H9 (cell line): ENCODE results near the gene SLITRK6. TPM values are rescaled to one million over a fixed set of nuclear protein-coding genes. Genes with fewer than 3 reads are reported as not detected.

Source experiments
- DNase-seq: peaks from one replicate; pipeline ENCODE4 v3.0.0-alpha.2; 2017
- H2AFZ ChIP-seq: one replicate; pipeline ENCODE4 v1.6.1; 2013; ENCODE audit warnings: mild to moderate bottlenecking, low read length, control low read depth, moderate library complexity
- H2AK5ac ChIP-seq: 2 replicates; pipeline ENCODE4 v1.6.1; 2013; ENCODE audit warnings: low read length, control low read depth, mixed read lengths; ENCODE audit not compliant: insufficient read length
- H2BK120ac ChIP-seq: one replicate; pipeline ENCODE4 v1.6.1; 2013; ENCODE audit warnings: low read depth, mild to moderate bottlenecking, low read length, control low read depth, inconsistent platforms; ENCODE audit not compliant: poor library complexity, severe bottlenecking
- H2BK12ac ChIP-seq: 2 replicates; pipeline ENCODE4 v1.6.1; 2013; ENCODE audit warnings: low read length, control low read depth, mixed read lengths, low read depth; ENCODE audit not compliant: insufficient read length
- H2BK15ac ChIP-seq: 2 replicates; pipeline ENCODE4 v1.6.1; 2013; ENCODE audit warnings: low read depth, low read length, control low read depth
- H2BK20ac ChIP-seq: one replicate; pipeline ENCODE4 v1.6.1; 2013; ENCODE audit warnings: low read depth, mild to moderate bottlenecking, low read length, control low read depth, inconsistent platforms; ENCODE audit not compliant: poor library complexity, severe bottlenecking
- H2BK5ac ChIP-seq: 2 replicates; pipeline ENCODE4 v1.6.1; 2013; ENCODE audit warnings: low read length, control low read depth, mixed read lengths; ENCODE audit not compliant: insufficient read length
- H3K14ac ChIP-seq: 2 replicates; pipeline ENCODE4 v1.6.1; 2013; ENCODE audit warnings: low read length, control low read depth; ENCODE audit not compliant: insufficient read depth
- H3K18ac ChIP-seq: 2 replicates; pipeline ENCODE4 v1.6.1; 2013; ENCODE audit warnings: low read depth, mild to moderate bottlenecking, mixed read lengths, low read length, control low read depth; ENCODE audit not compliant: insufficient read length
- H3K23ac ChIP-seq: 2 replicates; pipeline ENCODE4 v1.6.1; 2013; ENCODE audit warnings: low read length, control low read depth, mixed read lengths, low read depth; ENCODE audit not compliant: insufficient read length
- H3K23me2 ChIP-seq: 2 replicates; pipeline ENCODE4 v1.6.1; 2013; ENCODE audit warnings: low read depth, mild to moderate bottlenecking, mixed read lengths, low read length, control low read depth; ENCODE audit not compliant: insufficient read length, poor library complexity, severe bottlenecking
- H3K27ac ChIP-seq: 2 replicates; pipeline ENCODE4 v1.5.1; 2013; ENCODE audit warnings: low read length, control low read depth, mixed read lengths, low read depth; ENCODE audit not compliant: insufficient read length
- H3K27me3 ChIP-seq: 2 replicates; pipeline ENCODE4 v1.6.1; 2013; ENCODE audit warnings: low read length, control low read depth, inconsistent platforms; ENCODE audit not compliant: insufficient read depth
- H3K4ac ChIP-seq: 2 replicates; pipeline ENCODE4 v1.6.1; 2013; ENCODE audit warnings: low read depth, mild to moderate bottlenecking, control low read depth, inconsistent platforms, low read length, moderate library complexity
- H3K4me1 ChIP-seq: 2 replicates; pipeline ENCODE4 v1.6.1; 2013; ENCODE audit warnings: low read length, control low read depth, inconsistent platforms; ENCODE audit not compliant: insufficient read depth
- H3K4me2 ChIP-seq: 2 replicates; pipeline ENCODE4 v1.6.1; 2013; ENCODE audit warnings: low read length, control low read depth, mixed read lengths; ENCODE audit not compliant: insufficient read length, insufficient read depth
- H3K56ac ChIP-seq: 2 replicates; pipeline ENCODE4 v1.6.1; 2013; ENCODE audit warnings: low read depth, mild to moderate bottlenecking, mixed read lengths, low read length, control low read depth; ENCODE audit not compliant: insufficient read length
- H3K79me1 ChIP-seq: 2 replicates; pipeline ENCODE4 v1.6.1; 2013; ENCODE audit warnings: low read depth, mild to moderate bottlenecking, moderate library complexity, low read length, control low read depth, inconsistent platforms; ENCODE audit not compliant: insufficient read depth, poor library complexity, severe bottlenecking
- H3K79me2 ChIP-seq: 2 replicates; pipeline ENCODE4 v1.6.1; 2013; ENCODE audit warnings: low read length, control low read depth, inconsistent platforms; ENCODE audit not compliant: insufficient read depth
- H3K9ac ChIP-seq: 2 replicates; pipeline ENCODE4 v1.6.1; 2013; ENCODE audit warnings: low read length, control low read depth, mixed read lengths; ENCODE audit not compliant: insufficient read length; ENCODE audit errors: extremely low read depth
- H3K9me3 ChIP-seq: one replicate; pipeline ENCODE4 v1.6.1; 2013; ENCODE audit warnings: low read depth, low read length, inconsistent platforms; ENCODE audit not compliant: control insufficient read depth
- H3T11ph ChIP-seq: one replicate; pipeline ENCODE4 v1.6.1; 2013; ENCODE audit warnings: mild to moderate bottlenecking, low read length, control low read depth, inconsistent platforms
- H4K20me1 ChIP-seq: one replicate; pipeline ENCODE4 v1.6.1; 2013; ENCODE audit not compliant: control insufficient read depth, insufficient read length, insufficient read depth
- H4K5ac ChIP-seq: 2 replicates; pipeline ENCODE4 v1.6.1; 2013; ENCODE audit warnings: low read depth, mild to moderate bottlenecking, mixed read lengths, low read length, control low read depth; ENCODE audit not compliant: insufficient read length
- H4K8ac ChIP-seq: replicated peaks from 2 replicates; pipeline ENCODE4 v1.6.1; 2013; ENCODE audit warnings: low read length, control low read depth, mixed read lengths, low read depth; ENCODE audit not compliant: insufficient read length
- H4K91ac ChIP-seq: 2 replicates; pipeline ENCODE4 v1.6.1; 2013; ENCODE audit warnings: low read depth, mild to moderate bottlenecking, moderate library complexity, mixed read lengths, low read length, control low read depth; ENCODE audit not compliant: insufficient read length
- H3K27ac Mint-ChIP-seq, 3 experiments: 2 replicates in 2 of 3; 3 replicates in 1 of 3; pipeline ENCODE4 v1.8.0; 2020 to 2021; ENCODE audit warnings: mixed read lengths in 3 of 3, mild to moderate bottlenecking in 1 of 3, moderate library complexity in 1 of 3
- H3K27me3 Mint-ChIP-seq: 2 replicates; pipeline ENCODE4 v1.8.0; 2021; ENCODE audit warnings: low read depth, mild to moderate bottlenecking, moderate library complexity, mixed read lengths
- H3K36me3 Mint-ChIP-seq, 3 experiments: 2 replicates in 2 of 3; 3 replicates in 1 of 3; pipeline ENCODE4 v1.8.0; 2020 to 2021; ENCODE audit warnings: low read depth in 3 of 3, mixed read lengths in 3 of 3; ENCODE audit not compliant: insufficient read depth in 1 of 3
- H3K4me1 Mint-ChIP-seq, 2 experiments: 2 replicates each; pipeline ENCODE4 v1.8.0; 2020; ENCODE audit warnings: mixed read lengths in 2 of 2
- H3K4me3 Mint-ChIP-seq, 2 experiments: 2 replicates in 1 of 2; 3 replicates in 1 of 2; pipeline ENCODE4 v1.8.0; 2020 to 2021; ENCODE audit warnings: mild to moderate bottlenecking in 2 of 2, mixed read lengths in 2 of 2, moderate library complexity in 1 of 2
- H3K9me3 Mint-ChIP-seq, 2 experiments: 2 replicates in 1 of 2; 3 replicates in 1 of 2; pipeline ENCODE4 v1.8.0; 2020; ENCODE audit warnings: mild to moderate bottlenecking in 2 of 2, mixed read lengths in 2 of 2, moderate library complexity in 1 of 2
- CTCF ChIP-seq: fragments of 200-600 bp; sonication (generic); conservative IDR thresholded peaks from 3 replicates; pipeline ENCODE4 v1.8.0; 2021; ENCODE audit warnings: antibody characterized with exemption, mild to moderate bottlenecking
- WGBS: extraction: QIAGEN DNeasy Blood & Tissue Kit; methylation state at CpG from one replicate; pipeline ENCODE4 v1.1.7; 2013; ENCODE audit warnings: missing lambda C conversion rate, low lambda C conversion rate, mixed read lengths; ENCODE audit not compliant: insufficient read length; ENCODE audit errors: extremely low coverage; 5-methylcytosine and 5-hydroxymethylcytosine counted together
- total RNA-seq: library from RNA; stranded (reverse); gene quantifications from 2 replicates; pipeline ENCODE4 v1.2.1, GENCODE V29; 2021

The SLITRK6 gene
- total RNA-seq, 1 experiment from 2014 or later: not detected

DNA sequence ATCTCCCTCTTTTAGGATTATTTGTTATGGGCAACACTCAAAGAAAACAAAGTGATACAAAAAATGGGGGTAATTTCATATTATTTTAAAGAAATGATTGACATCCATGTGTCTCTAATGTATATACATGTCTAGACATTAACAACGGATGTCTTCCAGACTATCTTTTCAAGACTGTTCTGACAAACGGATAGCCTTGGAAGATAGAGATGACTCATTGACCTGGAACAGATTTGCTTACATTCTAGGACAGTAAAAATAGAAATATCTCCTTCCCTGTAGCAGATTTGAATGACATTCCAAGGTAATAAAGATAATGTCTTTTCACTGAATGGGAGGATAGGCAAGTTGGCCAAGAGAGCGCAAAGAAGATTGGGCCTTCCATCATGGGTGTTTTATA, 26.2 kb upstream of the SLITRK6 start:
- Histone ChIP-seq H2BK12ac (no peak overlapping the region), H4K20me1 (no peaks in the 10 kb centered on the region), H4K91ac (no peak overlapping the region), H3K18ac (no peak overlapping the region), H4K5ac (no peak overlapping the region), H3K4ac (no peak overlapping the region), H3K79me1 (no peaks in the 10 kb centered on the region), H3K9me3 (no peaks in the 10 kb centered on the region), H3K9ac (no peak overlapping the region), H3K23ac (no peak overlapping the region), H3K4me2 (no peak overlapping the region), H3K23me2 (no peaks in the 10 kb centered on the region), H2BK15ac (no peak overlapping the region), H2BK5ac (no peak overlapping the region), H3T11ph (no peak overlapping the region), H3K4me1 (no peaks in the 10 kb centered on the region), H3K79me2 (no peaks in the 10 kb centered on the region), H2BK20ac (no peak overlapping the region), H2AFZ (no peak overlapping the region), H4K8ac (no peak overlapping the region), H3K56ac (no peak overlapping the region), H3K27ac (no peak overlapping the region), H3K14ac (no peak overlapping the region), H3K27me3 (no peaks in the 10 kb centered on the region), H2BK120ac (no peak overlapping the region), H2AK5ac (no peak overlapping the region)
- H3K27ac Mint-ChIP-seq: no peak overlapping the region
- H3K27me3 Mint-ChIP-seq: no peaks in the 10 kb centered on the region
- TF ChIP-seq CTCF: no peak
- WGBS: no CpG with 5 or more reads among the region's 3 CpGs
- H3K4me3 Mint-ChIP-seq: no peak overlapping the region
- H3K9me3 Mint-ChIP-seq: no peaks in the 10 kb centered on the region
- no peak for DNase-seq
- no peaks in the 10 kb centered on the region for H3K36me3 Mint-ChIP-seq
- H3K4me1 Mint-ChIP-seq: no peaks in the 10 kb centered on the region
